Osteoblast (primary cell): Measurements from ENCODE around the gene MARCHF7. TPM values are rescaled to one million over a fixed set of nuclear protein-coding genes. Genes with fewer than 3 reads are reported as not detected.

Experiments
- DNase-seq: peaks from one replicate; pipeline ENCODE4 v3.0.0; 2011; ENCODE audit warnings: low spot score, mixed read lengths; ENCODE audit not compliant: insufficient read length; ENCODE audit errors: missing footprints
- H2AFZ ChIP-seq: 2 replicates; pipeline ENCODE4 v1.6.0; 2011; ENCODE audit warnings: mild to moderate bottlenecking, low read length
- H3K27ac ChIP-seq: 2 replicates; pipeline ENCODE4 v1.5.1; 2011; ENCODE audit warnings: mild to moderate bottlenecking, low read depth, low read length, moderate library complexity
- H3K27me3 ChIP-seq: 2 replicates; pipeline ENCODE4 v1.6.0; 2012; ENCODE audit warnings: mild to moderate bottlenecking, control low read depth, inconsistent platforms, low read length, moderate library complexity; ENCODE audit not compliant: insufficient read depth
- H3K36me3 ChIP-seq: 2 replicates; pipeline ENCODE4 v1.5.1; 2011; ENCODE audit warnings: mild to moderate bottlenecking, low read length, control low read depth, moderate library complexity; ENCODE audit not compliant: insufficient read depth
- H3K4me1 ChIP-seq: 2 replicates; pipeline ENCODE4 v1.5.1; 2011; ENCODE audit warnings: mild to moderate bottlenecking, low read length, control low read depth, moderate library complexity; ENCODE audit not compliant: insufficient read depth
- H3K4me2 ChIP-seq: 2 replicates; pipeline ENCODE4 v1.6.0; 2011; ENCODE audit warnings: mild to moderate bottlenecking, low read length; ENCODE audit not compliant: insufficient read depth
- H3K4me3 ChIP-seq: fragments of 200-600 bp; sonication (generic); 3 replicates; pipeline ENCODE4 v1.5.1; 2012; ENCODE audit warnings: mild to moderate bottlenecking, low read length, inconsistent platforms; ENCODE audit not compliant: insufficient read depth
- H3K79me2 ChIP-seq: 2 replicates; pipeline ENCODE4 v1.6.0; 2012; ENCODE audit warnings: mild to moderate bottlenecking, low read length, control low read depth, inconsistent platforms; ENCODE audit not compliant: insufficient read depth
- H3K9me3 ChIP-seq: 2 replicates; pipeline ENCODE4 v1.5.1; 2011; ENCODE audit warnings: low read depth, low read length, control low read depth
- H4K20me1 ChIP-seq: 2 replicates; pipeline ENCODE4 v1.6.0; 2012; ENCODE audit warnings: mild to moderate bottlenecking, low read length, control low read depth; ENCODE audit not compliant: insufficient read depth
- CTCF ChIP-seq: IDR thresholded peaks from 2 replicates; pipeline ENCODE4 v1.5.1; 2011; ENCODE audit warnings: mild to moderate bottlenecking, low read depth, low read length, moderate library complexity; ENCODE audit errors: extremely low read depth
- total RNA-seq: library from RNA; depleted of rRNA; stranded (reverse); fragments of >200 nt; gene quantifications from 2 replicates; pipeline ENCODE4 v1.2.3, GENCODE V29; 2012

The MARCHF7 gene
- total RNA-seq, 1 donor: 106 TPM

GRCh38 chr2:159737292-159737916, 25.1 kb downstream of the MARCHF7 start:
- peaks cover 58% of the 10 kb centered on the region for H4K20me1 ChIP-seq
- DNase-seq: no peak
- peaks cover 98% of the 10 kb centered on the region for H3K79me2 ChIP-seq
- H3K27ac ChIP-seq: no peak overlapping the region
- H2AFZ ChIP-seq: no peak overlapping the region
- H3K9me3 ChIP-seq: no peaks in the 10 kb centered on the region
- H3K4me2 ChIP-seq: no peak overlapping the region
- H3K27me3 ChIP-seq: no peaks in the 10 kb centered on the region
- H3K36me3 ChIP-seq: peaks cover 53% of the 10 kb centered on the region
- no peak for TF ChIP-seq CTCF
- H3K4me1 ChIP-seq: peaks cover 5% of the 10 kb centered on the region
- no peak overlapping the region for H3K4me3 ChIP-seq

- Histone ChIP-seq H3K4me1 (peaks cover 5% of the 10 kb centered on the region), H4K20me1 (peaks cover 59% of the 10 kb centered on the region), H3K4me3 (no peak overlapping the region), H3K79me2 (peaks cover 99% of the 10 kb centered on the region), H3K9me3 (no peaks in the 10 kb centered on the region), H3K27me3 (no peaks in the 10 kb centered on the region), H3K4me2 (no peak overlapping the region), H3K27ac (no peak overlapping the region), H2AFZ (no peak overlapping the region), H3K36me3 (peaks cover 50% of the 10 kb centered on the region)
- TF ChIP-seq CTCF: no peak
- no peak for DNase-seq
Measured at GRCh38 chr2:159737917-159738296, 25.6 kb downstream of the MARCHF7 start.

GRCh38 chr2:159738509-159739390, 26.4 kb downstream of the MARCHF7 start:
- Histone ChIP-seq H4K20me1 (peaks cover 60% of the 10 kb centered on the region), H3K4me1 (peaks cover 5% of the 10 kb centered on the region), H3K4me2 (no peak overlapping the region), H3K9me3 (no peaks in the 10 kb centered on the region), H3K4me3 (no peak overlapping the region), H3K79me2 (peaks cover 100% of the 10 kb centered on the region), H3K36me3 (peaks cover 55% of the 10 kb centered on the region), H2AFZ (no peak overlapping the region), H3K27ac (no peak overlapping the region), H3K27me3 (no peaks in the 10 kb centered on the region)
- DNase-seq: peak; percentile 34
- no peak for TF ChIP-seq CTCF

GRCh38 chr2:159742846-159743245, 30.5 kb downstream of the MARCHF7 start:
- no peak overlapping the region for H3K27ac ChIP-seq
- no peak for DNase-seq
- peaks cover 59% of the 10 kb centered on the region for H3K36me3 ChIP-seq
- TF ChIP-seq CTCF: no peak
- no peak overlapping the region for H3K4me3 ChIP-seq
- no peak overlapping the region for H2AFZ ChIP-seq
- no peaks in the 10 kb centered on the region for H3K9me3 ChIP-seq
- H3K4me2 ChIP-seq: no peak overlapping the region
- H3K79me2 ChIP-seq: peaks cover 92% of the 10 kb centered on the region
- no peaks in the 10 kb centered on the region for H3K4me1 ChIP-seq
- peaks cover 31% of the 10 kb centered on the region for H4K20me1 ChIP-seq
- H3K27me3 ChIP-seq: no peaks in the 10 kb centered on the region
